Measurements from ENCODE around the gene PRKCE. TPM values are rescaled to one million over a fixed set of nuclear protein-coding genes. Genes with fewer than 3 reads are reported as not detected.

Gene PRKCE
- total and polyA plus RNA-seq, 2 experiments from 2014 or later: 9.6 to 11.9 TPM

- no peak overlapping the region for H3K27ac ChIP-seq
- H3K4me3 ChIP-seq: no peak overlapping the region
- H3K36me3 ChIP-seq (replicated peaks; ENCODE audit: insufficient read depth, low read depth): no peaks in the 10 kb centered on the region
- H3K79me2 ChIP-seq: no peaks in the 10 kb centered on the region
- H4K20me1 ChIP-seq (ENCODE audit: insufficient read depth, poor library complexity, severe bottlenecking): no peaks in the 10 kb centered on the region
- no peaks in the 10 kb centered on the region for H3K4me1 ChIP-seq (ENCODE audit: insufficient read depth)
- no peak for TF ChIP-seq EZH2phosphoT487 (IDR thresholded peaks at IDR 0.05; ENCODE audit: low read depth, severe bottlenecking, unreplicated experiment)
- TF ChIP-seq, protein P1, sequence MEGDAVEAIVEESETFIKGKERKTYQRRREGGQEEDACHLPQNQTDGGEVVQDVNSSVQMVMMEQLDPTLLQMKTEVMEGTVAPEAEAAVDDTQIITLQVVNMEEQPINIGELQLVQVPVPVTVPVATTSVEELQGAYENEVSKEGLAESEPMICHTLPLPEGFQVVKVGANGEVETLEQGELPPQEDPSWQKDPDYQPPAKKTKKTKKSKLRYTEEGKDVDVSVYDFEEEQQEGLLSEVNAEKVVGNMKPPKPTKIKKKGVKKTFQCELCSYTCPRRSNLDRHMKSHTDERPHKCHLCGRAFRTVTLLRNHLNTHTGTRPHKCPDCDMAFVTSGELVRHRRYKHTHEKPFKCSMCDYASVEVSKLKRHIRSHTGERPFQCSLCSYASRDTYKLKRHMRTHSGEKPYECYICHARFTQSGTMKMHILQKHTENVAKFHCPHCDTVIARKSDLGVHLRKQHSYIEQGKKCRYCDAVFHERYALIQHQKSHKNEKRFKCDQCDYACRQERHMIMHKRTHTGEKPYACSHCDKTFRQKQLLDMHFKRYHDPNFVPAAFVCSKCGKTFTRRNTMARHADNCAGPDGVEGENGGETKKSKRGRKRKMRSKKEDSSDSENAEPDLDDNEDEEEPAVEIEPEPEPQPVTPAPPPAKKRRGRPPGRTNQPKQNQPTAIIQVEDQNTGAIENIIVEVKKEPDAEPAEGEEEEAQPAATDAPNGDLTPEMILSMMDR (IDR thresholded peaks at IDR 0.05; ENCODE audit: poor library complexity): no peak
- TF ChIP-seq EZH2 (IDR thresholded peaks at IDR 0.05; ENCODE audit: borderline replicate concordance): no peak
- H3K4me2 ChIP-seq: no peak overlapping the region
- WGBS (ENCODE audit: low lambda C conversion rate, missing lambda C conversion rate): 93% methylated on average over 8 of the region's 8 CpGs
- no peaks in the 10 kb centered on the region for H3K9me2 ChIP-seq (replicated peaks; ENCODE audit: insufficient read depth)
- no peaks in the 10 kb centered on the region for H3K27me3 ChIP-seq
- H2AFZ ChIP-seq: no peak overlapping the region
- H3K9me3 ChIP-seq (ENCODE audit: low read depth): no peaks in the 10 kb centered on the region
- DNase-seq (ENCODE audit: low spot score): no peak
These were observed 243.9 kb downstream of the PRKCE start for GRCh38 chr2:45895241-45895861.

GRCh38 chr2:45896311-45896710 lies 244.8 kb downstream of the PRKCE start:
- Histone ChIP-seq H3K9me2 (replicated peaks; ENCODE audit: insufficient read depth) (no peaks in the 10 kb centered on the region), H3K79me2 (no peaks in the 10 kb centered on the region), H4K20me1 (ENCODE audit: insufficient read depth, poor library complexity, severe bottlenecking) (no peaks in the 10 kb centered on the region), H3K4me3 (no peak overlapping the region), H3K27me3 (no peaks in the 10 kb centered on the region), H2AFZ (no peak overlapping the region), H3K36me3 (replicated peaks; ENCODE audit: insufficient read depth, low read depth) (no peaks in the 10 kb centered on the region), H3K4me2 (no peak overlapping the region), H3K4me1 (ENCODE audit: insufficient read depth) (no peaks in the 10 kb centered on the region), H3K9me3 (ENCODE audit: low read depth) (no peaks in the 10 kb centered on the region), H3K27ac (no peak overlapping the region)
- TF ChIP-seq, protein P1 (IDR thresholded peaks at IDR 0.05; ENCODE audit: poor library complexity): no peak
- TF ChIP-seq EZH2phosphoT487 (IDR thresholded peaks at IDR 0.05; ENCODE audit: low read depth, severe bottlenecking, unreplicated experiment) (no peak), EZH2 (IDR thresholded peaks at IDR 0.05; ENCODE audit: borderline replicate concordance) (no peak)
- DNase-seq (ENCODE audit: low spot score): no peak
- whole genome bisulfite sequencing (ENCODE audit: low lambda C conversion rate, missing lambda C conversion rate): 82% methylated on average over 4 of the region's 4 CpGs

DNA sequence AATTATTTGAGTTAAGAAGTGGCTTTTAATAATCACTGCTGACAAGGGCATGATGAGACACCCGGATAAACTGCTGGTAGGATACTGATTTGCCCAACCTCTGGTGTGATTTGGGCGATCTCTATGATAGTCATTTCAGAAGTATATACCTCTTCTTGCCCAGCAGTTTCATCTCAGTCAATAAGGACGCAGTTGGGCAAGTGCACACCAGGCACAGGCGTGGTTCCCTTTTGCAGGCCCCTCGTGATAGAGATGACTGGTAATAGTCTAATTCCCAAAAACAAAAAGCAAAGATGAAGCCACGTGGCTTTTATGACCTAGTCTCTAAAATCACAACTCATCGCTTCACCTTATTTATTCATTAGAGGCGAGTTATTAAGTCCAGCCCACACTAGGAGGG lies 246.4 kb downstream of the PRKCE start:
- no peaks in the 10 kb centered on the region for H4K20me1 ChIP-seq (ENCODE audit: insufficient read depth, poor library complexity, severe bottlenecking)

More for the DNA sequence above, 246.4 kb downstream of the PRKCE start:
- DNase-seq (ENCODE audit: low spot score): no peak
- H3K9me3 ChIP-seq (ENCODE audit: low read depth): no peaks in the 10 kb centered on the region
- no peaks in the 10 kb centered on the region for H3K79me2 ChIP-seq
- H3K27ac ChIP-seq: no peak overlapping the region
- TF ChIP-seq EZH2phosphoT487 (IDR thresholded peaks at IDR 0.05; ENCODE audit: low read depth, severe bottlenecking, unreplicated experiment): no peak
- TF ChIP-seq, protein P1 (IDR thresholded peaks at IDR 0.05; ENCODE audit: poor library complexity): no peak
- TF ChIP-seq EZH2 (IDR thresholded peaks at IDR 0.05; ENCODE audit: borderline replicate concordance): no peak
- H3K4me1 ChIP-seq (ENCODE audit: insufficient read depth): no peaks in the 10 kb centered on the region
- H3K4me2 ChIP-seq: no peak overlapping the region
- no peaks in the 10 kb centered on the region for H3K27me3 ChIP-seq
- no peak overlapping the region for H2AFZ ChIP-seq
- H3K36me3 ChIP-seq (replicated peaks; ENCODE audit: insufficient read depth, low read depth): no peaks in the 10 kb centered on the region
- 90% methylated on average over 8 of the region's 8 CpGs for WGBS (ENCODE audit: low lambda C conversion rate, missing lambda C conversion rate)
- H3K4me3 ChIP-seq: no peak overlapping the region
- no peaks in the 10 kb centered on the region for H3K9me2 ChIP-seq (replicated peaks; ENCODE audit: insufficient read depth)
